Kidney epithelial cell (primary cell): Measurements from ENCODE around the gene KLHDC2. TPM values are rescaled to one million over a fixed set of nuclear protein-coding genes. Genes with fewer than 3 reads are reported as not detected.
"Not testable (repeated sequence)": the region's sequence is repeated elsewhere in the genome, so short reads cannot be mapped to it uniquely, and the experiment has no call there.

Experiments used
- DNase-seq: peaks from one replicate; pipeline ENCODE4 v3.0.0-alpha.2; 2010; ENCODE audit warnings: low read depth
- H3K27me3 ChIP-seq: 2 replicates; pipeline ENCODE4 v1.6.0; 2011; ENCODE audit warnings: low read length; ENCODE audit not compliant: control insufficient read depth, insufficient read depth
- H3K36me3 ChIP-seq: 2 replicates; pipeline ENCODE4 v1.5.1; 2011; ENCODE audit warnings: low read length; ENCODE audit not compliant: control insufficient read depth, insufficient read depth
- H3K4me3 ChIP-seq: 2 replicates; pipeline ENCODE4 v1.5.1; 2011; ENCODE audit warnings: low read depth, mild to moderate bottlenecking, control low read depth, low read length
- total RNA-seq: library from RNA; depleted of rRNA; stranded (reverse); fragments of >200 nt; gene quantifications from 2 replicates; pipeline ENCODE4 v1.2.3, GENCODE V29; 2015
- TF ChIP-seq, protein P1 (sequence below): IDR thresholded peaks from 2 replicates; pipeline ENCODE4 v1.5.1; 2011; ENCODE audit warnings: mild to moderate bottlenecking, moderate library complexity, low read length, control low read depth, inconsistent platforms; ENCODE audit not compliant: insufficient read depth, poor library complexity, severe bottlenecking

The KLHDC2 gene
- total RNA-seq, 1 donor from 2014 or later, result 32.6 TPM

- TF ChIP-seq, protein P1, sequence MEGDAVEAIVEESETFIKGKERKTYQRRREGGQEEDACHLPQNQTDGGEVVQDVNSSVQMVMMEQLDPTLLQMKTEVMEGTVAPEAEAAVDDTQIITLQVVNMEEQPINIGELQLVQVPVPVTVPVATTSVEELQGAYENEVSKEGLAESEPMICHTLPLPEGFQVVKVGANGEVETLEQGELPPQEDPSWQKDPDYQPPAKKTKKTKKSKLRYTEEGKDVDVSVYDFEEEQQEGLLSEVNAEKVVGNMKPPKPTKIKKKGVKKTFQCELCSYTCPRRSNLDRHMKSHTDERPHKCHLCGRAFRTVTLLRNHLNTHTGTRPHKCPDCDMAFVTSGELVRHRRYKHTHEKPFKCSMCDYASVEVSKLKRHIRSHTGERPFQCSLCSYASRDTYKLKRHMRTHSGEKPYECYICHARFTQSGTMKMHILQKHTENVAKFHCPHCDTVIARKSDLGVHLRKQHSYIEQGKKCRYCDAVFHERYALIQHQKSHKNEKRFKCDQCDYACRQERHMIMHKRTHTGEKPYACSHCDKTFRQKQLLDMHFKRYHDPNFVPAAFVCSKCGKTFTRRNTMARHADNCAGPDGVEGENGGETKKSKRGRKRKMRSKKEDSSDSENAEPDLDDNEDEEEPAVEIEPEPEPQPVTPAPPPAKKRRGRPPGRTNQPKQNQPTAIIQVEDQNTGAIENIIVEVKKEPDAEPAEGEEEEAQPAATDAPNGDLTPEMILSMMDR, result no peak
- H3K36me3 ChIP-seq, result no peaks in the 10 kb centered on the region
- no peak for DNase-seq
- no peak overlapping the region for H3K4me3 ChIP-seq
- H3K27me3 ChIP-seq, result no peaks in the 10 kb centered on the region
These were observed 6.2 kb downstream of the KLHDC2 start for GRCh38 chr14:49774106-49774505.

DNA sequence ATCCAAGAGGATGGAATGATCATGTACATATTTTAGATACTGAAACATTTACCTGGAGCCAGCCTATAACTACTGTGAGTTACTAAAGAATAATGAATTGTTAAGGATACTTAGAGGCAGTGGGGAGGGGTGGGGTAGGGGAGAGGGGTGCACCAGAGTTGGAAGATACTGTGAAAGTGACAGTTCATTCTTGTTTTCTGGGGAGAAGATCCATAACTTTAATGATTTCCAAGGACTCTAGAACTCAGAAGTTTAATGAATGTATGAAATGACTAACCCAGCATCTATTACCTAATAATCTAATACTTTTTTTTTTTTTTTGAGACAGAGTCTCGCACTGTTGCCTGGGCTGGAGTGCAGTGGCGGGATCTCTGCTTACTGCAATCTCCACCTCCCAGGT is 10.5 kb downstream of the KLHDC2 start:
- Histone ChIP-seq H3K36me3 (peaks cover 1% of the 10 kb centered on the region), H3K4me3 (no peak overlapping the region), H3K27me3 (no peaks in the 10 kb centered on the region)
- no peak for DNase-seq
- TF ChIP-seq, protein P1, result no peak

GRCh38 chr14:49781040-49781439 is 13.1 kb downstream of the KLHDC2 start:
- H3K36me3 ChIP-seq, DNase-seq: not testable (repeated sequence)

DNA sequence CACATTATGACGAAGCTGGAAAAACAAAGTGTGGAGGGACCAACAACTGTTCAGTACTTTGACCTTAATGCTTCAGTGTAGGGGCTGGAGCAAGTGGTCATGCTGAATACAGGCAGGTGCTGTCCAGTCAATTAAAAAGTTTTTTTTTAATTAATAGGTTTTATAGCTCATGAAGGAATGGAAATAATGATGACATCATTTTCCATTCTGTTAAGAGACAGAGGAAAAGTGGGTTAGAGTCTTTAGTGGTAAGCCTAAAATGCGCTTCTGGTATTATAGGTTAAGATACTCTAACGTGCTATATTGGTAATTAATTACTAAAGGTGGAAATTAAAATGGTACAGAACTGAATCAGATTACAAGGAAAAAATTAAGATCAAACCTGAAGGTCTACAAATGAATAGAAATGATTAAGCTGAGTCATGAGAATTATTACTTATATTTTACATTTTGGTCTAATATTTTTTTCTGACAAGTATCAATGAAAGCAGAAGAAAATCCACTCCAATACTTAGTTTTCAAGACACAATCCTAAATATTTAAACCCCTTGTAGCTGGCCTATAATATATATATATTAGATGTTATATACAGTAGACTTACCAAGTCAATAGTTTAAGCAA is 15.6 kb downstream of the KLHDC2 start:
- Histone ChIP-seq H3K27me3 (no peaks in the 10 kb centered on the region), H3K4me3 (no peak overlapping the region), H3K36me3 (peaks cover 1% of the 10 kb centered on the region)
- TF ChIP-seq, protein P1, result no peak
- no peak for DNase-seq

More at GRCh38 chr14:49781040-49781439, 13.1 kb downstream of the KLHDC2 start:
- not testable (repeated sequence) for H3K27me3 ChIP-seq, H3K4me3 ChIP-seq

DNA sequence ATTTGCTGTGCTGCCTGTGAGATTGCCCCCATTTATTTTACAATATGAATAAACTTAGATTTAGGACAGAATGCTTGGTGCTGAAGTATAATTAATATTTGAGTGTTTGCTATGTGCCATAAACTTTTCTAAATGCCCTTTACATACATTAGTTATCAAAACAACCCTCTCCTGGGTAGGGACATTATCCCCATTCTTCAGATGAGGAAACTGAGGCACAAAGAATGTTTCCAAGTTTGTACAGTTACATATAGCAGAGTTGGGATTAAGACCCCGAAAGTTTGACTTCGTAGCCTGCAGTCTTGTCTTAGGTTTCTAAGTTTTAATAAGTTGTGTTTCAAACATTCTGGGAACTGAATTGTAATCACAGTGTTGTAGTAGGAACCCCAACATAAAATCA is 18.4 kb downstream of the KLHDC2 start:
- TF ChIP-seq, protein P1, result no peak
- H3K36me3 ChIP-seq, result peaks cover 1% of the 10 kb centered on the region
- no peak overlapping the region for H3K4me3 ChIP-seq
- no peak for DNase-seq
- H3K27me3 ChIP-seq, result no peaks in the 10 kb centered on the region

- TF ChIP-seq, protein P1, result no peak
- no peak for DNase-seq
- H3K4me3 ChIP-seq, result no peak overlapping the region
- no peaks in the 10 kb centered on the region for H3K36me3 ChIP-seq
- no peaks in the 10 kb centered on the region for H3K27me3 ChIP-seq
These were observed 24.7 kb downstream of the KLHDC2 start for GRCh38 chr14:49792618-49793017.
